VCaP (cell line): ENCODE measurements around the gene HSPA9.
"Not testable (repeated sequence)": the region's sequence is repeated elsewhere in the genome, so short reads cannot be mapped to it uniquely, and the experiment has no call there.

Experiments used
- H3K27ac ChIP-seq: fragments of 450-650 bp; 2 replicates; pipeline ENCODE4 v1.5.1; 2017
- TF ChIP-seq, protein P1 (sequence below): fragments of 450-650 bp; conservative IDR thresholded peaks from 2 replicates; pipeline ENCODE4 v1.5.1; 2017; ENCODE audit warnings: mild to moderate bottlenecking, moderate library complexity

HSPA9 gene

DNA sequence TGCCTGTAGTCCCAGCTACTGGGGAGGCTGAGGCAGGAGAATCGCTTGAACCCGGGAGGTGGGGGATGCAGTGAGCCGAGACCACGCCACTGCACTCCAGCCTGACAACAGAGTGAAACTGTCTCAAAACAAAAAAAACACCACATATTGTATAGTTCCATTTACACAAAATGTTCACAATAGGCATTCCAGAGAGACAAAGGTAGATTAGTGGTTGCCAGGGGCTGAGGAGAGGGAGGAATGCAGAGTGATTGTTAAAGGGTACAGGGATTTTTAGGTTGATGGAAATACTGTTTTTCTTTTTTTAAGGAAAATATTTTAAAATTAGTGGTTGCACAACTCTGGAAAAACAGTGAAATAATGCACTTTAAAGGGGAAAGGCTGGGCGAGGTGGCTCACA lies 51.8 kb downstream of the HSPA9 start:
- H3K27ac ChIP-seq: no peak overlapping the region
- TF ChIP-seq, protein P1, sequence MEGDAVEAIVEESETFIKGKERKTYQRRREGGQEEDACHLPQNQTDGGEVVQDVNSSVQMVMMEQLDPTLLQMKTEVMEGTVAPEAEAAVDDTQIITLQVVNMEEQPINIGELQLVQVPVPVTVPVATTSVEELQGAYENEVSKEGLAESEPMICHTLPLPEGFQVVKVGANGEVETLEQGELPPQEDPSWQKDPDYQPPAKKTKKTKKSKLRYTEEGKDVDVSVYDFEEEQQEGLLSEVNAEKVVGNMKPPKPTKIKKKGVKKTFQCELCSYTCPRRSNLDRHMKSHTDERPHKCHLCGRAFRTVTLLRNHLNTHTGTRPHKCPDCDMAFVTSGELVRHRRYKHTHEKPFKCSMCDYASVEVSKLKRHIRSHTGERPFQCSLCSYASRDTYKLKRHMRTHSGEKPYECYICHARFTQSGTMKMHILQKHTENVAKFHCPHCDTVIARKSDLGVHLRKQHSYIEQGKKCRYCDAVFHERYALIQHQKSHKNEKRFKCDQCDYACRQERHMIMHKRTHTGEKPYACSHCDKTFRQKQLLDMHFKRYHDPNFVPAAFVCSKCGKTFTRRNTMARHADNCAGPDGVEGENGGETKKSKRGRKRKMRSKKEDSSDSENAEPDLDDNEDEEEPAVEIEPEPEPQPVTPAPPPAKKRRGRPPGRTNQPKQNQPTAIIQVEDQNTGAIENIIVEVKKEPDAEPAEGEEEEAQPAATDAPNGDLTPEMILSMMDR: no peak

DNA sequence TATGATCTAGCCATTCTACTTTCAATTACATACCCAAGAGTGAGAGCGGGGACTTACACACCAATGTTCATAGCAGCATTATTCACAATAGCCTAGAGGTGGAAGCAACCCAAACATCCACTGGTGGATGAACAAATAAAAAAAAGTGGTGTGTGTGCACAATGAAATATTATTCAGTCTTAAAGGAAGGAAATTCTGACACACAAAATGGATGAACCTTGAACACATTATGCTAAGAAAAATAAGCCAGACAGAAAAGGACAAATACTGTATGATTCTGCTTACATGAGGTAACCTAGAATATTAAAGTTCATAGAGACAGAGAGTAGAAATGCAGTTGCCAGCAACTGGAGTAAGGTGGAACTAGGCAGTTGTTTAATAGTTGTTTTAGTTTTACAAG lies 54.2 kb downstream of the HSPA9 start:
- H3K27ac ChIP-seq: no peak overlapping the region
- TF ChIP-seq, protein P1: no peak

DNA sequence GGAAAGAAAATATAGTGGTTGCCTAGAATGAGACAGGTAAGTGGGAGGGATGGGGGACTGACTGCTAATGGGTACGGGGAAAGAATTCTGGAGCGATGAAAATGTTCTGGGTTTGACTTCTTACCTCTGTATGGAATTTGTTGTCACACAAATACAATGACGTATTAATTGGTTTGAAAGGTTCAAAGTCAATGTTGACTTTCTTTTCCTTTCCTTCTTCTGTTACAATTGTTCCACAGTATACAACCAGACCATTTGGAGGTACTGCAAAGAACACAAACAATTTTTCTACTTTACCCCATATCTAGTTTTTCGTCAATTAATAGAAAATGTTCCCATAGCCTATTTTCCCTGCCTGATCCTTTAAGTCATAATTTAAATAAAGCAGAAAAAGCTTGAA lies 57.8 kb downstream of the HSPA9 start:
- no peak overlapping the region for H3K27ac ChIP-seq
- TF ChIP-seq, protein P1: no peak

DNA sequence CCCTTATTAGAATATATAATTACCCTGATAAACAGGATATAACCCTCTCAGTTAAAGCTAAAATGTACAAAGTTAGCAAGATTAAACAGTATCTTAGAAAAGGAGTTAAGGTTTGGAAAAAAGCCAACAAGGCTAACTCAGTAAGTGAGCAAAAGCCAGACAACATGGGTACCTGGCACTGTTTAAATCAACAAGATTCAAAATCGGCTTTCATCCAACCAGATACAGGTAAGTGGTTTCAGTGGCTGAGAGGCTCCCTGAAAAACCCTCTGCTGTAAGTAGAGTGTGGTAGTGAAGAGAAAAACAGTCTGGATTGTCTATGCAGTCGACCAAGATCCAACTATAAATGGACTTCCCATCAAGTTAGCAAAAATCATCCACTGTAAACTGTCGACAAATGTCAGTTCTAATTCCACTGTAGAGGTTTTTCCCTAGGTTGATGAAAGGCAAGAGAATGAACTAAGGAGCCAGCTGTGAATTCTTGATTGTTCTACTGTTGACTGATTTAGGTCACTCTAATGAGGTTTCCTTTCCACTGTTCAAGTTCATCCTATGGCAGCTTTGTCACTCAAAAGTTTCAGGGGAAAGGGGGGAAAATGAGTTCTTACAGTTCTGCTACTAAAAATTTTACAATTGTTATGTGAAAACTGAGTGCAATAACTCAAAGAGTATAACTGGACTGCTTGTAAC lies 59.5 kb downstream of the HSPA9 start:
- no peak overlapping the region for H3K27ac ChIP-seq
- TF ChIP-seq, protein P1: no peak

DNA sequence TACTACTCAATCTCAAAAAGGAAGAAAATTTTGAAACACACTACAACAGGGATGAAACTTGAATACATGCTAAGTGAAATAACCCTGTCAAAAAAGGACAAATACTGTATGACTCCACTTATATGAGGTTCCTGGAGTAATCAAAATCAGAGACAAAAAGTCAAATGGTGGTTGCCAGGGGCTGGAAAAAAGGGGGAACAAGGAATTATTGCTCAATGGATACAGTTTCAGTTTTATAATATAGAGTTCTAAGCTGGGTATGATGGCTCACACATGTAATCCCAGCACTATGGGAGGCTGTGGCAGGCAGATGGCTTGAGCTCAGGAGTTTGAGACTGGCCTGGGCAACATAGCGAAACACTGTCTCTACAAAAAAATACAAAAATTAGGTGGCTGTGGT lies 61.2 kb downstream of the HSPA9 start:
- no peak overlapping the region for H3K27ac ChIP-seq
- TF ChIP-seq, protein P1: no peak

DNA sequence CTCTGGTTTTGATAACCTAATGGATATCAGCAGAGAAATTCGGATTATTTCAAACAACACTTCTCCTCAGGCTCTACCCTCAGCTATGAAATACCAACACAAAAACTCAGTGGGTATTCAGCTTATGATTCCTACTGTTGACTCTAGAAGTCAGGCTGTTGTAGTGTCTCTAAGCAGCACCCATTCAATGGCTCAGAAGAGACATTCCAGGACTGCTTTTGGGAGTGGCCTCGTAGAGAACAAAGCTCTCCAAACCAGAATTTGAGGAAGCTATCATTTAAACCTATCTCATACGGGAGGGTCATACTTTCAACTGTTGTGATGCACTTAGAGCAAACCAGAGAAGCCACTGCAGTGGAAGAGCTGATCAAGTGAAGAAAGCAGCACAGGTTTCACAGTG lies 66.2 kb downstream of the HSPA9 start:
- H3K27ac ChIP-seq: no peak overlapping the region
- TF ChIP-seq, protein P1: no peak

DNA sequence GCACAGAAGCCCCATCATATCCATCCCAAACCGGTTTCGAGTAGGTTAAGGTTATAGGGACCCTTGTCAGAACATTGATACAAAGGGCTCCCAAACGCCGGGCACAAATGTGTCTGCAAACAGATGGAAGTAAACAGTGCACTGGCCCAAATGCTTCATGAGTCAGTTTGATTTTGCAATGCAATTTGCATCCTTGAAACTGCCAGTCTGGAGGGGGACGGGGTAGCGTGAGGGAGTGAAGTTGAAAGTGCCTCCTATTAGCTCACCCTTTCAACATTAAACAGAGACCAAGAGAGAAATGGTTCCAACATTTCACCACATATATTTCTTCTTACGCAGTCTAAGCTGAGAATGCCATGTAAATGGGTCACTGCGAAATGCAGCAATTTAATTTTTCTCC lies 67.7 kb downstream of the HSPA9 start:
- H3K27ac ChIP-seq: not testable (repeated sequence)

DNA sequence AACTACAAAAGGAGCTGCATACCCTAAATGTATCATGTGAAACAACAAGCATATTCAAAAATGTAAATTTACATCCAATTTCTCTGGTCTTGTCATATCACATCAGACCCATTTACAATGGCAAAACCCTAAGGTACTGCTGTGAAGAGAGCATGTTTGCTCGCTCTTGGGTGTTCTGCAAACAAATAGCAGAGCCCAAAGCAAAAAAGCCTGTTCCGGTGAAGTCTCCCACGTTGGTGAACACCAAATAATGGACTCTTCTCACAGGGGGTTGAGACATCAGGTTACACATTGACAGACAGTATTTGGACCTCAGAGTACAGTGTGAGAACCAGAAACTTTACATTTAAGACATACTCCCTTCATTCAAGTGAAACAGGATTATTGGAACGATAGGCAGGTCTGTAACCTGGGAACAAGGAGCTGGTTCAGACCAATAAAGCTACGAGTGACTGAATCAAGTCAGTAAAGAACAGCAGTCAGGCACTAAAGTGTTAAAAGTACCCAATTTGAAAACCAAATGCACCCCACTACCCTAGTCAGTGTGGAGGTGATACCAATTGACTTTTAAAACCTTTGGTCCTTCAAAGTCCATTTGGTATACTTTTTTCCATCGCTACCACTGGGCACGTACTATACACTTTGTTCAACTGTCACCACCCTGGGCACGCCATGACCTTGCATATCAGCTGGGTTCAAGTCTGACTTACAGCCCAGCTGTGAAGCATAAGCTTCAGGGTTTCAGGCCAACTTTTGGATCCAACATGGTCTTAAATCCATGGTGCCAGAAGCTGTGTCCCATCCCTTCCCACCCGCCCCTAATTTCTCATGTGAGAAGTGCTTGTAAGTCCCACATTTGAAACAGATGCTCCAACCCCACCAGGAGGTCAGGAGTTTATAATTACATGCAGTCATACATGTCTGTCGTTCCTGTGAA lies 68.6 kb downstream of the HSPA9 start:
- TF ChIP-seq, protein P1: no peak
- peak overlapping the region; percentile 77 for H3K27ac ChIP-seq
